DMS79 treated with DMSO at 0.1 percent for 48 hours (cell line): Measurements from ENCODE around the gene TRPC4AP.

ENCODE experiments used
- DNase-seq: peaks from one replicate; lab custom pipeline; 2025; lab: John Stamatoyannopoulos, UW

Gene TRPC4AP

DNA sequence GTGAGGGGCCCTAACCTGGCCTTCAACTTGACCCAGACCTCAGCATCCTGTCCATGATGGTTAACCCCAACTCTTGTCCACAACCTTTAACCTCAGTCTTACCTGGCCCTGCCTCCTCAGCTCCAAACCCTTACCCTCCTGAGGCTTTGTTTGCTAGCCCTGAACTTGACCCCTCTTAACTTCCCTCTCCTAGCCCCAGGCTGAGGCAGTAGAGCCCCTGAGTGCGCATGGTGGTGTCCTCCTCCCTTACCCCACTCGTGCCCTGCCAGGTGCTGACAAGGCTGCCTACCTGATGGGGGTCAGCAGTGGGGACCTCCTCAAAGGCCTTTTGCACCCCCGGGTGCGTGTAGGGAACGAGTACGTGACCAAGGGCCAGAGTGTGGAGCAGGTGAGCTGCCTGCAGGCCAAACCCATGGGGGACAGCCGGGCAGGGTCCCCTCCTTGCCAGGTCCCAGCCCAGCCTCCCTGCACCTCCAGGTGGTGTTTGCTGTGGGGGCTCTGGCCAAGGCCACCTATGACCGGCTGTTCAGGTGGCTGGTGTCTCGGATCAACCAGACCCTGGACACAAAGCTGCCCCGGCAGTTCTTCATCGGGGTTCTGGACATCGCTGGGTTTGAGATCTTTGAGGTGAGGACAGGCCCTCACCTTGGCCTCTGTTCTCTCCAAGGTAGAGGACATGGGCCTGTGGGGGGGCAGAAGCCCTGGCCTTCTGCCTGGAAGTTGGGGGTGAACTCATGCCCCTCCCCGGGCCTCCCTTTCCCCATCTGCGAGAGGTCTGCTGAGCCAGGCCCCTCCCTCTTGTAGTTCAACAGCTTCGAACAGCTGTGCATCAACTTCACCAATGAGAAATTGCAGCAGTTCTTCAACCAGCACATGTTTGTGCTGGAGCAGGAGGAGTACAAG, 105.1 kb downstream of the TRPC4AP start:
- no peak for DNase-seq

DNA sequence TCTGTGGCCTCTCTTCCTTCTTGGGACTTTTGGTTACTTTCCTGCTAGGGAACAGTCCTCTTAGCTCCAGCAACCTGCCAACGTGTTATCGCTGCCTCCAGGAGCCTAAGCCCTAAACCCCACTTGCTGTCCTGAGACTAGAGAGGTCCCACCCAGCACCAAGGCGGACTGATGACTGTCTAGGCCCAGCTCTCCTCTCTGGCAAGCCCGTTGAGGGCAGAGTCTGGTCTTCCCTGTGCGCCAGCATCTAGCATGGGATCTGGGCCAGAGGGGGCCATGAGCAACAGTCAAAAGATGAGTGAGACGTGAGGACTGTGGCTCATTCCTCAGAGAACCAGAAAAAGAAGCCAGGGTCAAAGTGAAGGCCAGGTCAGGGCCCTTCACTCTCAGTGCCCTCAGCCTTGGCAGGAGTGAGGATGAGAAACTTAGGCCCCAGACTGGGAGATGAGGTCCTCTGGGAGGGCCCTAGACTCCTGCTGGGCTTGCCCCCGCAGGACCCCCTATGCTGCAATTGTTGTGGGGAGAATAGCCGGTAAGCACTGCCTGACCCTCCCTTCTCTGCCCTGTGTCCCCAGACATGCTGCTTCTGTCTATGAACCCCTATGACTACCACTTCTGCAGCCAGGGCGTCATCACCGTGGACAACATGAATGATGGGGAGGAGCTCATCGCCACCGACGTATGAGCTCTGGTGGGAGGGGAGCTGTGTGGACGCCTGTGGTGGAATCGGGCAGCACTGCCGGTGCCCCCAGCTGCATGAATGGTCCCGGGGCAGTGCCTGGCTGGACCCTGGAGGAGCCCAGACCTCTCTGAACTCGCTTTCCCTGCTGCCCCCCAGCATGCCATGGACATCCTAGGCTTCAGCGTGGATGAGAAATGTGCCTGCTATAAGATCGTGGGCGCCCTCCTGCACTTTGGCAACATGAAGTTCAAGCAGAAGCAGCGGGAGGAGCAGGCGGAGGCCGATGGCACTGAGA, 106.0 kb downstream of the TRPC4AP start:
- DNase-seq = no peak

DNA sequence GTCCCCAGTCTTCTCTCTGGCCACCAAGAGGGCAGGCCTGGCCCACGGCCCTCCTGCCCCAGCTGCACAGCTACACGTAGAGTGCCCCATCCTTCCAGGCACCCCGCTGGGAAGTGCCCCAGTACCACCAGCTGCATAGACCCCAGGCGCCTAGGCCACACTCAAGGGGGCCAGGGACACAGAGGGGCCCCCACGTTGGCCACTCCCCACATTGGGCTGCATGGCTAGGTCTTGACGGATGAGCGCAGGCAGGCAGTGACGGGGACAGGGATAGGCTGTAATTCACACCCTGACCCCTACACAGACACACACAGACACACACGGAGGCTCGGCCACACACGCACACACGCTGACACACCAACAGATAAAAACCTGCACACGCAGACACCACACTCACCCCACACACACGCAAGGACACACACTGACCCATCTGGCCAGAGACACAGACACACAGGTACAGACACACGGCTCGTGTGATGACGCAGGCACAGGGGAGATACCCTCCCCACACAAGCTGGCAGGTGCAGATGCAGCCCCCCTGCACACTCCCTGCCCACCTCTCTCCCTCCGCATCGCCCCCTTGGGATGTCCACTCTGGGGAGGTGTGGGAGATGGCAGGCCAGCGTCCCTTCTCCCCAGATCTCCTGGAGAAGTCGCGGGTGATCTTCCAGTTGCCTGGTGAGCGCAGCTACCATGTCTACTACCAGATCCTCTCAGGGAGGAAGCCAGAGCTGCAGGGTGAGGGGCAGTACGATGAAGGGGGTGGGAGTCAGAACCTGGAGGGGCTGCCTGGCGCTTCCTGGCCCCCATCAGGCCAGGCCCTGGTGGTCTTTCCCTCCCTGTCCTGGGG, 106.9 kb downstream of the TRPC4AP start:
- no peak for DNase-seq

DNA sequence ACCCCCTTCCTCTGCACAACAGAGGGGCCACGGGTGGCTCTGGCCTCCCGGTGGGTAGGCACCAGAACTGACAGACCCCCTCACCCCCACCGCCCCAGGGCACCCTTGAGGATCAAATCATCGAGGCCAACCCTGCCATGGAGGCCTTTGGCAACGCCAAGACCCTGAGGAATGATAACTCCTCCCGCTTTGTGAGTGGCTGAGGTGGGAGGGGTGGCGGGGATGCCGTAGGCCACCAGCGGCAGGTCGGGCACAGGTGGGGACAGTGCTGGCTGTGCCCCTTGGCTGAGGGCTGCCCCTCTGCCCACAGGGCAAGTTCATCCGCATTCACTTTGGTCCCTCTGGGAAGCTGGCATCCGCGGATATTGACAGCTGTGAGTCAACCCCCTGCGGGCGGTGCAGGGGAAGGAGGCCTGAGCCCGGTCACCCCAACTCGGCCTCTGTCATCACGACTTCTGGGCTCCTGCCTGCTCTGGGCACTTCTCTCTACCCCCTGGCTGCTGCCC, 107.8 kb downstream of the TRPC4AP start:
- DNase-seq = no peak

DNA sequence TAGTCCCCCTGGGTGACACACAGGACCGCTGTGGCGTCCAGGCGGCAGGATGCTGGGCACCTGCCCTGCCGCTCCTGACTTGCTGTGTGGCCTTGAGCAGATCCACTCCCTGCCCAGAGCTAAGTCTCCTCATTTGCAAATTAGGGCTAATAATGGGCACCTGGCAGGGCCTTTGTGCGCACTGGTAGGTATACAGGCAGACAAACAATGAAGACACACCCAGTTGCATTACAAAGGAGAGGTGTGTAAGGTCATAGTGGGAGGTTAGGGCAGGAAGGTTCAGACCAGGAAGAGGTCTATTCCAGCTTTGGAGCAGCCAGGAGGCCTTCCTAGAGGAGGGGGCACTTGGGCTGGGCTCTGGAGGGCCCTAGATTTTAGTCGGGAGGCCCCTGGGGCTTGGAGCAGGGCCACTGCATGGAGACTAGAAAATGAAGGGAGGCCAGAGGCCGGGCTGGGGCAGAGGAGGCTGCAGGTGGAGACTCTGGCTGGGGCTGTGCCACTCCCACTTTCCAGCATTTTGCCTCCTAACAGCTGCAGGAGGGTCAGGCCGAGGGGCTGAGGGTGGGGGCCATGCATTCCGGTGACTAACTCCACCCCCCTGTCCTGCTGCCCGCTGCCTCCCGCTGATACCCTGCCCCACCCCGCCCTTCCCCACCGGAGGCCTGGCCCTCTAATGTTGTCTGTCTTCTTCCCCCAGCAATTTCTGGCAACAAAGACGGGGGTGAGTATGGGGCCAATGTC, 108.4 kb downstream of the TRPC4AP start:
- DNase-seq = no peak

DNA sequence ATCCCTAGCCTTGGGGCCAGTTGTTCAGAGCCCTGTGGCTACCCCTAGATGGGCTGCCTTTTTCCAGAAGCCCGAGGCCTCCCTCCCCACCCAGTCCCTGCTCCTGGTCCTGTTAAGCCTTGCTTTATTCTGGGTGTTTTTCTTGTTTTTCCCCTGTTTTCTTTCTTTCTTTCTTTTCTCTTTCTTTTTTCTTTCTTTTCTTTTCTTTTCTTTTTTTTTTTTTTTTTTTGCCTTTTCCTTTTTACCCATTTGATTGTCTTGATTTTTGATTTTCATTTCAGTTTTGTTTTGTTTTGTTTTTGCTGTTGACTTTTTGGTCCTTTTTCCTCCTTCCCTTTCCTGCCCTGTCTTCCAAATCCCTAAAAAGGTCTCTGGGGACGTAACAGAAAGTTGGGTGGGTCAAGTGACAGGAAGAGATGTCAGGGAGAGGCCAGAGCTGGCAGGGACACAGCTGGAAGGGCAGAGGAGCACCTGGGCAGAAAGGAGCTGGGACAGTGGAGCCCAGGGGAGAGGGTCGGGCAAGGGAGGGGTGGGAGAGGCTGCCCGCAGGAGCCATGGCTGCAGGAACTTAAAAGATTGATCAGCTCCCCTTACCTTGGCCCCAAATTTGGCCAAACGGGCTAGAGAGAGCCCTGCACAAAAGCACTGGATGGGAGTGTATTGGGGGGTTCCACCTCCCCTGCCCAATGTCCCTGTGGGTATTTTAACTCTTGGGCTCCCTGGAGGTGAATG, 109.4 kb downstream of the TRPC4AP start:
- DNase-seq = no peak

DNA sequence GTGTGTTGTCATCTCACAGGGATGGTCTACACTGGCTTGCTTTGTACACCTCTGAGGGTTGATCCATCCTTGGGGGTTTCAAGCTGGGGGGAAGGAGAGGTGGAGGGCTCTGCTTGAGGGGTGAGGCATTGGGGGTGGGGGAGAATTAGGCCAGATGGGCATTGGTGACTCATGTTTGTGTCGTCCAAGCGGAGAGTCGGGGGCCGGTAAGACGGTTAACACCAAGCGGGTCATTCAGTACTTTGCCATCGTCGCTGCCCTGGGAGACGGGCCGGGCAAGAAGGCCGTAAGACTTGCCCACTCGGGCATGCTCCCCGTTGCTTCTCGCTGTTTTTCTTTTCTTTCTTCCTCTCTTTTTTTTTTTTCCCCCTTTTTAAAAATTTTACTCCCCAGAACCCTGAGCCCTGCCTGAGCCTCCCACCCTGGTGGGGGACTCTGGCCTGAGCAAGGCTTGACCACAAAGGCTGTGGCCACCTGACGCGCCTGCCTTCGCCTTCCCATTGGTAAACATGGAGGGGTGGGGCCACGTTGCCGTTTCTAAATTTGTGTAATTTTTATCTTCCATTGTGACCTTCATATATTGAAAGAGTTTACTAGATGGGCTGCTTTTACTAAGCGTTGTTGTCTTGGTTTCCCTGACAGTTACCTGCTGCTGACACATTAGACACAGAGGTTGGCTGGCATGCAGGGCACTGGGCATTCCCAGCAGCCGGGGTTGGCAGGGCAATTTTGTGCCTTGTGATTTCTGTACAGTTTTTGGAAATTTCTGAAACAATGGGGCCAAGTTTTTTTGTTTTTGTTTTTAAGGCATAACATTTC, 110.1 kb downstream of the TRPC4AP start:
- DNase-seq = no peak

DNA sequence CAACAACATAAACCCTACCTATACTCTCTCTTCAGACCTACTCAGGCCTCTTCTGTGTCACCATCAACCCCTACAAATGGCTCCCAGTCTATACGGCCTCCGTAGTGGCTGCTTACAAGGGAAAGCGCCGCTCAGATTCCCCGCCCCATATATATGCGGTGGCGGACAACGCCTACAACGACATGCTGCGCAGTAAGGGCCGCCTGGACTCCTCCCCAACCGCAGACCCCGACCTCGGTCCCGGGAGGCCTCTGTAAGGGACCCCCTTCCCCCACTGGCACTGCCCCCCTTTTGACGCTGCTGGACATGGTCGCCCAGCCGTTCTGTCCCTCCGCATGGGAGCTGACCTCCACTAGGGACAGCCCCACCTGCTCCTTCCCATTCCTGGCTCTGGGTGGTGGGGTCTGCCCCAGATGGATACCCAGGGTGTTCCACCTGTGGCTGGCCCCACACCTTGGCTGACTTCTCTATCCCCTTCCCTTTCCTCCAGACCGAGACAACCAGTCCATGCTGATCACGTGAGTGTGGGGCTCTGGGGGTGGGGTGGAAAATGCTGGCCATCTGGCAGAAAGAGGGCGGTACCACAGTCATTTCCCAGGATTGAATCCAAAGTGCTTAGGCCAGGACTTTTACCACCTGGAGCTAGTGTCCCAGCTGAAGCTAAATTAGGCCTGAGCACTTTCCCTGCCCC, 111.9 kb downstream of the TRPC4AP start:
- DNase-seq = no peak

DNA sequence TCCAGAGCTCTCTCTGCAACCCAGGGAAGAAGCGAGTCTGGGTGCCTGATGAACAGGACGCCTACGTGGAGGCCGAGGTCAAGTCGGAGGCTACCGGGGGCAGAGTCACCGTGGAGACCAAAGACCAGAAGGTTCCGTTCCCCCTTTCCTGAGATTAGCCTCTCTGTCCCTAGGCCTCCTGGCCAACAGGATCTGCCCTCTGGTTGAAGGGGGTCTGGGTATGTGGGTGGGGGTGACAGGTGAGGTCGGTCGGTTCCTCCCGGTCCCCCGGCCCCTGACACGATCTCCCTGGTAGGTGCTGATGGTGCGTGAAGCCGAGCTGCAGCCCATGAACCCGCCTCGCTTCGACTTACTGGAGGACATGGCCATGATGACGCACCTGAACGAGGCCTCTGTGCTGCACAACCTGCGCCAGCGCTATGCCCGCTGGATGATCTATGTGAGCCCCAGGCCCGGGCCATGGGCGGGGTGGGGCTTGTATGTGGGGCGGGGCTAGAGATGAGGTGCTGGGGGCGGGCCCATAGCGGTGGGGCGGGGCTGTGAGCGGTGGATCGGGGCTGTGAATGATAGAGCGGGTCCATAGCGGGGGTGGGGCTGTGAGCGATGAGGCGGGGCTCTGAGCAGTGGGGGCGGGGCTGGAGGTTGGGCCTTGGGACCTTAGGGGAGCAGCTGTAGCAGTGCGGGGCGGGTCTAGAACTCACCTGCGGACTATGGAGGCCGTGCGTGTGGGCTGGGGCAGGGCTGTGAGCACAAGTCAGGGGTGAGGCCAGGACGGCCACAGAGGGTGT, 113.0 kb downstream of the TRPC4AP start:
- DNase-seq = no peak

DNA sequence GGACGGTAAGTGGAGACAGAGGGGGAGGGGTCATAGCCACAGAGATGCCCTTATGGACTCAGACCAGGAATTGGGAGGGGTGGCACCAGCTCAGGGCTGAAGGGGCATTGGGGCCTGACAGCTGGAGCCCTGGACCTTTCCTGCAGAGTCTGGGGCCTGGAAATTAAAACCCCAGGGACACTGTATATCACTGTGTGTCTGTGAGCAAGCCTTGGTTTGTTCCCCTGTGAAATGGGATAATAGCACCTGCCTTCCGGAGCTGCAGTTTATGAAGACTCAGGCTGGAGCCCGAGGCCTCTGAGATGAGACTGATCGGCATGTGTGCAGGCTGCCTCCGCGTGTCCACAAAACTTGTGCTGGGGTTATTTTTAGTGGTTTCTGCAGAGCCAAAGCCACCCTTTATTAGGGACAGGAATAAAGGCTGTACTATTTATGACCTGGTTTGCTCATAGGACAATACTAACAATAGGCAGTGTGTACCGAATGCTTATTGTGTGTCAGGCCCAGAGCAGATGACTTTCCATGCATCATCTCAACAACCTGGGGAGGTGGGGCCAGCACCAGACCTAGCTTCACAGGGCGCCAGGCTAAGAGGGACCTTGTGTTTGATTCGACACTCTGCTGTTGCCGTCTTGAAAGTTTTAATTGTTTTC, 114.4 kb downstream of the TRPC4AP start:
- DNase-seq = no peak

DNA sequence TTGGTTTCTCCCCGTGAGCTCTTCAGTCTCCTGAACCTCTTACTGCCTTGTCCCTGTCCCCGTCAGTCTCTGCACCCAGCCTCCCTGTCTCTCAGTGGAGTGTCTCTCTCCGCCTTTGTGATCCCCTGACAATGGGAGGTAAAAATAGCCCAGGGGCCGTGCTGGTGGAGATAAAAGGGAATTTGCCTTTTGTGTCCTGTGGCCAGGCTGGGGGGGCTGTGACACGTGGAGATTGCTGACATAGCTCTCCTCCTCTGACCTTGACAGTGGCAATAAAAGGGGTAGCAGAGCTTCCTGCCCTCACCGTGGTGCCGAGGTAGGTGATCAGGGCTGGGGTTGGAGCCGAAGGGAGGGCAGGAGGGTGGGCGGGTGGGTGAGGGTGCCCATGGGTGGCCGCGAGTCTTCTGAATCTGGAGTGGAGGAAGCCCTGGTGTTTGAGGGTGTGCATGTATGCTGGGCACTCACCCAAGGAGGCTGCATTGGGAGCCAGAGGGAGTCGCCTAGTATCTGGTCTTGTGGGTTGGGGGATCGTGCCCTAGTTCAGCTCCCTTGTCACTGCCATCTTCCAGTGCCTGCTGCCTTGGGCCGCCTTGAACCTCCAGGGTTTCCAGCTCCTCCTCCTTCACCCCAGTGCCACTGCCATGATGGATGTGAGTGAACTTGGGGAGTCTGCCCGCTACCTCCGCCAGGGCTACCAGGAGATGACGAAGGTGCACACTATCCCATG, 115.1 kb downstream of the TRPC4AP start:
- DNase-seq = no peak

DNA sequence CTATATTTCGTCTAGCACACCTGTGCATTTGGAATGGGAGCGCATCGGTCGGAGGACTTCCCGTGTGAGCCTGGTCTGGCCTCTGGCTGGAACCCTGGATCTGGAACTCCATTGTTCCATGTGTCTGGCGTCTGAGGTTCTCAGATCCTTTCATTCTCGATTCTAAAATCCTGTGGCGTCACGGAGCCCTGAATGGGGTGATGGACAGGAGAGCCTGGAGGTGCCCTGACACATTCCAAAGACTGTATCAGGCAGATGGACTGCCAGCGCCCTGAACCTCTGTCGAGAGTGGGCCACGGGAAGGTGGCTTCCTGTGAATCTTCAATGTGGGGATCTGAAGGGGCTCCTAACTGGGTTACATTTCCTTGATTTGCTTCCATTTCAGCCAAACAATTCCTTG, 116.3 kb downstream of the TRPC4AP start:
- no peak for DNase-seq

DNA sequence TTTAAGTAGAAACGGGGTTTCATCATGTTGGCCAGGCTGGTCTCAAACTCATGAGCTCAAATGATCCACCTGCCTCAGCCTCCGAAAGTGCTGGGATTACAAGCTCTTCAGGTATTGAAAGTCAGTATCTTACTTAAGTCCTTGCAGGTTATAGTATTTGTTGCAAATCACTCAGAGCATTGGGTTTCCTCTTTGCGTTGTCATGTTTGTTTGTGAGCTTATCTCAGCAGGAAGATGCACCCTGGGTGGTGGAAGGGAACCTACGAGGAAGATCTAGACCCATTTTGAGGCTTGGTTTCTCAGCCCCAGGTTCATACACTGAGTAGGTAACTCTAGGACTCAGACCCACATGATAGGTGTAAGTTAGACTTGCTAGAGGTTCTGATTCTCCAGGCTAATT, 118.4 kb downstream of the TRPC4AP start:
- no peak for DNase-seq

DNA sequence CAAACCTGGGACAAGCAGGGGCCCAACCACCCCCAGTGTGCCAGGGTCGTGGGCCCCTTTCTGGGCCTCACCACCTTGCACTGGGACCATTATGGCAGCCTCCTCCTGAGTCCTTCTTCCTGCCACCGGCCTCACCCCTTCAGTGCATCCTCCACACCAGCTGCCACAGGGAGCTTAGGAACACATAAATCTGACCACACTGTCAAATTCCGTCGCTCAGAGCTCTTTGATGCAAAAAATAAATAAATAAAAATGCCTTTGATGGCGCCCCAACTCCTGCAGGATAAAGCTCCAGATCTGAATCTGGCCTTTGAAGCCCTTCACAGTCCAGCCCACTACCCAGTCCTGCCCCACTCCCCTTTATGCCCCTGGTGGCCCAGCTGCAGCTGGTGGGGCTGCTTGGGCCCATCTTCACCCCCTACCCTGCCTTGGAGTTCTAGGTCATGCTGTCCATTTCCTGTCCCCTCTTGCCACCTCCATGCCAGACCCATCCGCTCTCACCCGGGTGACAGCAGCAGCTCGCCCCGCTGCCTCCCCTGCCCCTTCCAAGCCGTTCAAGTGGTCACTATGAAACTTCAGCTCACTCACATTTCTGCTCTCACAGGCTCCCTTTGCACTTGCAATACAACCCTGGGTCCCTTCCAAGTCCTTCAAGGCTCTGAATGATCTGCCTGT, 120.9 kb downstream of the TRPC4AP start:
- DNase-seq = no peak

DNA sequence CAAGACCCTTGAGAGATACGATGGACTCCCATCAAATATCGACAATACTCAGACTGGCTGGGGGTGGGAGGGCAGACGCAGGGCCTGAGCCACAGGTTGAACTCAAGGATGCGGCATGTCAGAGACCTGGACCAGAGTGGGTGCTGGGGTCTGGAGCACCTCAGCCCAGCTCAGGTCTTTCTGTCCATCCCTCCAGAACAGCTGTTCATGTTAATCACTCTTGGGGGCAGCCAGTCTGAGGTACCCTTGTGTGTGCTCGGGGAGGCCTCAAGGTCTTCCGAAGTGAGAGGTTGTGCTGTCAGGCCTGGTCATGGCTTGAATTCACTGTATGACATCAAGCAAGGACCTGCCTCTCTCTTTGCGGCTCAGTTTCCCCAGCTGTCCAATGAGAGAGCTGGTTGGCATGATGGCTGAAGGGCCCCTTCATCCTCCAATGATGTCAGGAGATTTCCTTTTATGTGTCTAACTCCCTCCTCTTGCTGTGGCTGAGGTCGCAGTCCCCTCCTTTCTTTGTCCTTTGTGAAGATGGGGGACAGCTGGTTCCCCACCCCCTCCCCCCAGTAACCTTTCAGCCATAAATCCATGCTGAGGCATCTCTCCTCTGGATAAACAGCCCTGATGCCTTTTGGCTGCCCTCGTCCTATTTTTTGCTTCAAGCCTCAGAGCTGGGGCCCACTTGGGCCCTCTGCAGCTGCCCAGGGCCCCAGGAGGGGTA, 121.6 kb downstream of the TRPC4AP start:
- no peak for DNase-seq
